Activated CD4-positive, alpha-beta T cell treated with anti-CD3 and anti-CD28 coated beads, Interleukin-2, amount 10 ng/mL, durations not matched to agents 24 days and 14 days (primary cell): Measurements from ENCODE around the gene CCDC9. TPM values are rescaled to one million over a fixed set of nuclear protein-coding genes. Genes with fewer than 3 reads are reported as not detected.
A peak's percentile ranks its signal among the peaks of the same experiment; 100 is the strongest.

ENCODE experiments used
- DNase-seq: peaks from one replicate; pipeline ENCODE4 v3.0.0; 2022
- H3K27ac Mint-ChIP-seq: one replicate; pipeline ENCODE4 v1.8.0; 2022; ENCODE audit warnings: mild to moderate bottlenecking, mixed read lengths
- H3K27me3 Mint-ChIP-seq: one replicate; pipeline ENCODE4 v1.8.0; 2022; ENCODE audit warnings: mixed read lengths
- H3K36me3 Mint-ChIP-seq: one replicate; pipeline ENCODE4 v1.8.0; 2022; ENCODE audit warnings: low read depth, mild to moderate bottlenecking, mixed read lengths
- H3K4me1 Mint-ChIP-seq: one replicate; pipeline ENCODE4 v1.8.0; 2021; ENCODE audit warnings: mixed read lengths
- H3K4me3 Mint-ChIP-seq: one replicate; pipeline ENCODE4 v1.8.0; 2022; ENCODE audit warnings: mild to moderate bottlenecking, moderate library complexity, mixed read lengths
- H3K9me3 Mint-ChIP-seq: one replicate; pipeline ENCODE4 v1.8.0; 2021; ENCODE audit warnings: mixed read lengths
- intact Hi-C: fragments of 100-400 bp; cut with micrococcal nuclease; formaldehyde crosslinking; loops from one replicate; pipeline ENCODE4 v1.15.1; 2023
- total RNA-seq: library from RNA; stranded (reverse); gene quantifications from 2 replicates; pipeline ENCODE4 v1.2.3, GENCODE V29; 2022

The CCDC9 gene
- total RNA-seq = 40.6 and 44.6 TPM in 2 replicates

DNA sequence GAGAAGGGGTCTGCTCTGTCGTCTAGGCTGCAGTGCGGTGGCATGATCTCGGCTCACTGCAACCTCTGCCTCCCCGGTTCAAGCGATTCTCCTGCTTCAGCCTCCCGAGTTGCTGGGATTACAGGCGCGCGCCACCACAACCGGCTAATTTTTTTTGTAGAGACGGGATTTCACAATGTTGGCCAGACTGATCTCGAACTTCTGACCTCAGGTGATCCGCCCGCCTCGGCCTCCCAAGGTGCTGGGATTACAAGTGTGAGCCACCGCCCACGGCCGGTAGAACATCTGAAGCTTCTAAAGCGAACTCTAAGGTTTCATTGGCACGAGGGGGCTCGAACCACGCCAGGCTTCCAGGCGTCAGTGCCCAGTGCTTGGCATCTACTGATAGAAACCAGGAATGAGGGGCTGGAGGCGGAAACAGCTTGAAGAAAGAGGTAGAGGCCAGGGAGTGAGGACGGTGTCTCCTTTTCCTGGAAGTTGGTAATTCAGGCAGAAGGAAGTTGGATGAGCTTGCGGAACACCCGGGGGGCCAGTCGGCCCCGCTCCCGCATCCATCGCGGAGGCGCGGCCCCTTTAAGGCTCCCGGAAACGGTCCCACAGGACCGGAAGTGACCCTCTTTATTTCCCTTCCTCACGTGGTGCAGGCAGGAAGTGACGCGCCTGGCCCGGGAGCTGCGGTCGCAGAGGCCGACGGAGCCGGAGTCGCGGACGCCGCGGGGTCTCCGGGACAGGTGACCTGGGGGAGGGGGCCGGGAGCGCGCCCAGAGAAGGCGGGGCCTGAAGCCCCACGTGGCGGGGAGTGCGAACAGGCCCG is at the start of gene CCDC9:
CCDC9 (plus strand) TSS at position 647 of the 814 bp plus-strand sequence. CDS start 1,876 bp downstream, outside the sequence.
- intact Hi-C loops = loop anchor here (2.0 kb wide), 3 partner anchors 29 to 395 kb away; partner anchors contain the start of genes ARHGAP35 and TMEM160
- Mint-ChIP-seq H3K36me3 (peaks cover 34% of the 10 kb centered on the region), H3K4me1 (peaks cover 39% of the 10 kb centered on the region), H3K9me3 (no peaks in the 10 kb centered on the region), H3K27me3 (peaks cover 2% of the 10 kb centered on the region), H3K4me3 (peak within 1 kb of the TSS; percentile 96), H3K27ac (peak within 1 kb of the TSS; percentile 94)
- DNase-seq = peak; percentile 98

DNA sequence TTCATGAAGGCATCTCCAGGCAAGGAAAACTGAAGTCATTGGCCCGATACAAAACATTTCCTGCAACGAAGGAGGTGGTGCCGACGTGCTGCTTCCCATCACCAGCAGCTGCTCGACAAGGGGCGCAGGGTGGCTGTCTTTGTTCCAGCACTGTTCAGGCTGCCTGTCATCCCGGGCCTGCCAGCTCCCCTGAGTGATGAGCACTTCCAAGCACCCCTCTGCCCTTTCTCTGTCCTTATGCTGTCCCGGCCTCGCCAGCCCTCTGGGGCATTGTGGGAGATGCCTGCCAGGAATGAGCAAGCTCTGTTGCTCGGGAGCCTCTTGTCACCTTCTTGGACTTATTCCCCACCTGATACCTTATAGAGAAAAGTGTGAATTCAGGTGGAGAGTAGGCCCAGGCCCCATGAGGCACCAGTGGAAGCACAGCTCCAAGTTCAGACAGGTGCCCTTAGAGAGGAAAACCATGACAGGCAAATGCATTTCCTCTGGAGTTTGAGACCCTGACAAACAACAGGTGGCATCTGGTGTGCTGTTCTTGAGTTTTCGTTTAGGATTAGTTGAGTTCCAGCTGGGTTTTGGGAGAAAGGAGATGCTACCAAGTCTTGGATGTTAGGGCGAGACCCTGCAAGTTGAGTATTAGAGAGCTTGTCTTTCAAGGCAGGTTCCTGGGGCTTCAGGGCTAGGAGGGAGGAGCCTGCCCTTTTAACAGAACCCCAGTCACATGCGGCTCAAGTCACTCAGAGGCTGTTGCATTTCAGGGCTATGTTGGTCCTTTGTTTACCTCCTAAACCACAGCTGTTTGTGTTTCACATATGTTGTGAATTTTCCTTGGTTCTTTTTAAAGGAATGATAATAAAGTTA is 46.8 kb upstream of the CCDC9 start:
- Mint-ChIP-seq H3K4me1 (peaks cover 8% of the 10 kb centered on the region), H3K27ac (peak overlapping the region; percentile 49), H3K36me3 (peaks cover 46% of the 10 kb centered on the region), H3K27me3 (no peaks in the 10 kb centered on the region), H3K4me3 (no peak overlapping the region), H3K9me3 (no peaks in the 10 kb centered on the region)
- intact Hi-C loops = loop anchor here (1.0 to 2.0 kb wide), 3 partner anchors 21 to 60 kb away; partner anchors contain the start of gene BBC3
- DNase-seq = no peak

DNA sequence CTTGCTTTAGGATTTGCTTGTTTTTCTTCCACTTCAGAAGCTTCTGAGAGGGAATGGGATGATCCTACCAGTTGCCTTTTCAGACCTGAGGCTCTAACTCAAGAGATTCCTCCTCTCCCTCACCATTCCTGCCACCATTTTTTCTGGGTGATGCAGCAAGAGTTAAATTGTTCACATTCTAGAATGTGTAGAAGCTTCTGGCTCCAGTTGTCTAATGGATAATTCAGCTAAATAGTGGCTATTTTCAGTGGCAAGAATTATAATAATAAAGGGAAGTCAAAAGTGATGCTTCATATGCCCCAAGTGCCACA is 46.2 kb upstream of the CCDC9 start:
- Mint-ChIP-seq H3K27me3 (no peaks in the 10 kb centered on the region), H3K4me3 (no peak overlapping the region), H3K9me3 (no peaks in the 10 kb centered on the region), H3K36me3 (peaks cover 40% of the 10 kb centered on the region), H3K27ac (no peak overlapping the region), H3K4me1 (peaks cover 8% of the 10 kb centered on the region)
- no peak for DNase-seq
- intact Hi-C loops = loop anchor here (1.0 to 2.0 kb wide), 3 partner anchors 21 to 61 kb away; partner anchors contain the start of gene BBC3

DNA sequence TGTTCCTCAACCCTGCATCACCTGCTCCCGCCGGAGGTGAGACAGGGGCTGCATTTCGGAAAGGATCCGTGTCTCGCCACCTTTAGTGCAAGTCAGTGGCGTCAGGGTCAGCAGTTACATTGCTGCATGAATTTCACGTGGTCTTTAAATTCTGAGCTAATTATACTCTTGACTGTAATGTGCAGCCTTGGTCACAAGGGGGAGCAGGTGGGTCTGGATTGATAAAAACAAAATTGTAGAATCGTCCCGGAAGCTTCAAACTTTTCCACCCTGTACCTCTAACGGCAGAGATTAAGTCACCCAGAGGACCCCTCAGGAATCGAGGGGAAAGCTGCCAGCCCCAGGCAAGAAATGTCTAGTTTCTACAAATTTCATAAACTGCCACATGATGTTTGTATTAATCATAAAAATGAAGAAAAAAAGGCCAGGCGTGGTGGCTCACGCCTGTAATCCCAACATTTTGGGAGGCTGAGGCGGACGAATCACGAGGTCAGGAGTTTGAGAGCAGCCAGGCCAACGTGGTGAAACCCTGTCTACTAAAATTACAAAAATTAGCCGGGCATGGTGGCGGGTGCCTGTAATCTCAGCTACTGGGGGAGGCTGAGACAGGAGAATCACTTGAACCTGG is 45.5 kb upstream of the CCDC9 start:
- peak; percentile 94 for DNase-seq
- H3K27ac Mint-ChIP-seq = peak overlapping the region; percentile 61
- H3K4me3 Mint-ChIP-seq = no peak overlapping the region
- peaks cover 8% of the 10 kb centered on the region for H3K4me1 Mint-ChIP-seq
- H3K36me3 Mint-ChIP-seq = peaks cover 37% of the 10 kb centered on the region
- H3K9me3 Mint-ChIP-seq = no peaks in the 10 kb centered on the region
- no peaks in the 10 kb centered on the region for H3K27me3 Mint-ChIP-seq
- intact Hi-C loops = loop anchor here (1.0 to 2.0 kb wide), 3 partner anchors 20 to 62 kb away; partner anchors contain the start of gene BBC3

DNA sequence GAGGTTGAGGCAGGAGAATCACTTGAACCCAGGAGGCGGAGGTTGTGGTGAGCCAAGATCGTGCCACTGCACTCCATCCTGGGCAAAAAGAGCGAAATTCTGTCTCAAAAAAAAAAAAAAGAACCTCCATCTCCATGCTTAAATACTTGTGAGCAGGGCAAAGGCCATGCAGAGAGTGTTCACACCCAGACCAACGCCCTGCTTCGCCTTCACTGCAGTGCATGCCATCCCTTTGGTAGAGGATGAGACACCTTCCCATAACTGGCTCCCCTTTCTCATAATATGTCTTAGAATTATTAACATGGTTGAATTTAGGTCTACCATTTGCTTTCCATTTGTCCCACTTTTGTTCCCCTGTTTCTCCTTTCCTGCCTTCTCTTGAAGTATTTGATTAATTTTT is 40.7 kb upstream of the CCDC9 start:
- Mint-ChIP-seq H3K9me3 (no peaks in the 10 kb centered on the region), H3K36me3 (peaks cover 12% of the 10 kb centered on the region), H3K4me3 (no peak overlapping the region), H3K27ac (no peak overlapping the region), H3K27me3 (no peaks in the 10 kb centered on the region), H3K4me1 (peaks cover 3% of the 10 kb centered on the region)
- no peak for DNase-seq
- intact Hi-C loops = no loop called here

DNA sequence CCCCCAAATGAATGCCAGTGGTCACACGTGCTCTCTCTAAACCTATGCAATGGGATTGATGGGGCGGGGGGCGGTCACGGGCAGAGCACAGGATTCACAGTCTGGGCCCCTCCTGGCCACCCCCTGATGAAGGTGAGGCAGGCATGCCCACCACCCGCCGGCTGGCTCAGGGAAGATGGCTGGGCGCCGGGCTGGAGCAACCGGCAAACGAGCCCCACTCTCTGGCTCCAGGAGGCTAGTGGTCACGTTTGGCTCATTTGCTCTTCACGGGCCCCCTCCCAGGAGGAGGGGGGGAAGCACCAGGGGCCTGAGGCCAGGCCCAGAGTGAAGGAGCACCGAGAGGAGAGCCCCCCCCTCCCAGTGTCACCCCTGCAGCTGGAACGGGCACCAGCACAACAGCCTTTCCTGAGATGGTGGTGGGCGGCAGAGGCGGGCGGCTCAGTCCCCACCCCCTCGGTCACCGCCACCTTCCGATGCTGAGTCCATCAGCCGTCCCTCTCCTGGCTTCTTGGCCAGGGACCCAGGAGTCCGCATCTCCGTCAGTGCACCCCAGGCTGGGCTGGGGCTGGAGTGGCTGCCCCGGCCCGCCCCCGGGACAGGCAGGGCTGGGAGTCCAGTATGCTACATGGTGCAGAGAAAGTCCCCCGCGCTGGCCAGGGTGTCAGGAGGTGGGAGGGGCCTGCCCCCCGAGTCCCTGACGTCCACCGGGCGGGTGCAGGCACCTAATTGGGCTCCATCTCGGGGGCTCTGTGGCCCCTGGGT is 35.1 kb upstream of the CCDC9 start:
- H3K4me3 Mint-ChIP-seq = no peak overlapping the region
- no peak overlapping the region for H3K27ac Mint-ChIP-seq
- H3K4me1 Mint-ChIP-seq = peaks cover 6% of the 10 kb centered on the region
- H3K9me3 Mint-ChIP-seq = no peaks in the 10 kb centered on the region
- intact Hi-C loops = no loop called here
- H3K36me3 Mint-ChIP-seq = peaks cover 24% of the 10 kb centered on the region
- H3K27me3 Mint-ChIP-seq = no peaks in the 10 kb centered on the region
- no peak for DNase-seq

DNA sequence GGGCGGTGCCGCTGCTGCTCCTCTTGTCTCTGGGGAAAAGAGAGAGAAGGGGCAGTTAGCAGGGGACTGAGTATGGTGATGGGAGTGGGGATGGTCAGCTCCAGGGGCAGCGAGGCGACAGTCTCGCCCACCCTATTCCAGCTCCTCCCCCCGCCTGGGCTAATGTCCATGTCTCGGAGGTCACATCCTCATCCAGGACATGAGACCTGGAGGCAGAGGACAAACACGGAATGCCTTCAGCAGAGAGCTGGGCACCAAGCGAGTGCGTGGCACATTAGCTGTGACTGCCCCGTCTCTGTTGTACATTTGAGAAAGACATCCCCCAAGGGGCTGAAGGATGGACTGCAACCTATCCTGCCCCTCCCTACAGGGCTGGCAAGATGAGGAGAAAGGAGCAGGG is 34.4 kb upstream of the CCDC9 start:
- intact Hi-C loops = no loop called here
- H3K36me3 Mint-ChIP-seq = peaks cover 27% of the 10 kb centered on the region
- no peaks in the 10 kb centered on the region for H3K9me3 Mint-ChIP-seq
- peaks cover 7% of the 10 kb centered on the region for H3K4me1 Mint-ChIP-seq
- no peak overlapping the region for H3K4me3 Mint-ChIP-seq
- DNase-seq = no peak
- H3K27me3 Mint-ChIP-seq = no peaks in the 10 kb centered on the region
- H3K27ac Mint-ChIP-seq = no peak overlapping the region

DNA sequence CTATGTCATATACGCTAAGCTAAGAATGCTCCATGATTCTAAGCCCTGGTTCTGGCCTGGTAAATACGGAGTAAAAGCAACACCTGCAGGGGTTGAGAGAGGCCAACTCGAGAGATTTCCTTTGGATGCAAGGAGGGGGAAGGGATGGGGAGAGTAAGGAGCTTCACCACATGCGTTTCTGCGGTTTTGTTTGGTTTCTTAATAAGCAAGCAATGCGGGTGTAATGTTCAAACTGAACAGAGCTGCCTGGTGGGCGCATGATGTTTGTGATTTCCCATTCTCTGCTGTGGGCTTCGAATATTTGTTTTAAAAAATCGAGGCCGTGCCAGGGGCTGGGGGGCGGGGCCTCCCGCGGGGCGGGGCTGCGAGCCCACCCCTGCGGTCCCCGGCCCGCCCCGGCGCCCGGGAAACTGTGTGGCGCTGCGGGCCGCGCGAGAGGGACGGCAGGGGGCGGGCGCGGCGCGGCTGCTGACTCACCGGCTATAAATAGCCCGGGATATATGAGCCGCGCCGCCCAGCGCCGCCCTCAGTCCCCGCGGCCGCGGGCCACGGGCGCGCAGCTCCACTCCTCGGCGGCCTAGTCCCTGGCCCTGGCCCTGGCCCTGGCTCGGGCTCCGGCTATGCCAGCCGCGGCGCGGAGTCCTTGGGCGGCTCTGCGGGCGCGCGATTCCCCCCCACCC is 30.4 kb upstream of the CCDC9 start:
- H3K36me3 Mint-ChIP-seq = peaks cover 24% of the 10 kb centered on the region
- no peaks in the 10 kb centered on the region for H3K9me3 Mint-ChIP-seq
- intact Hi-C loops = loop anchor here (1.0 to 5.0 kb wide), 4 partner anchors 31 to 94 kb away; partner anchors contain the start of genes CCDC9 and SAE1
- peaks cover 13% of the 10 kb centered on the region for H3K4me1 Mint-ChIP-seq
- no peaks in the 10 kb centered on the region for H3K27me3 Mint-ChIP-seq
- peak; percentile 96 for DNase-seq
- peak overlapping the region; percentile 88 for H3K4me3 Mint-ChIP-seq
- peak overlapping the region; percentile 92 for H3K27ac Mint-ChIP-seq

DNA sequence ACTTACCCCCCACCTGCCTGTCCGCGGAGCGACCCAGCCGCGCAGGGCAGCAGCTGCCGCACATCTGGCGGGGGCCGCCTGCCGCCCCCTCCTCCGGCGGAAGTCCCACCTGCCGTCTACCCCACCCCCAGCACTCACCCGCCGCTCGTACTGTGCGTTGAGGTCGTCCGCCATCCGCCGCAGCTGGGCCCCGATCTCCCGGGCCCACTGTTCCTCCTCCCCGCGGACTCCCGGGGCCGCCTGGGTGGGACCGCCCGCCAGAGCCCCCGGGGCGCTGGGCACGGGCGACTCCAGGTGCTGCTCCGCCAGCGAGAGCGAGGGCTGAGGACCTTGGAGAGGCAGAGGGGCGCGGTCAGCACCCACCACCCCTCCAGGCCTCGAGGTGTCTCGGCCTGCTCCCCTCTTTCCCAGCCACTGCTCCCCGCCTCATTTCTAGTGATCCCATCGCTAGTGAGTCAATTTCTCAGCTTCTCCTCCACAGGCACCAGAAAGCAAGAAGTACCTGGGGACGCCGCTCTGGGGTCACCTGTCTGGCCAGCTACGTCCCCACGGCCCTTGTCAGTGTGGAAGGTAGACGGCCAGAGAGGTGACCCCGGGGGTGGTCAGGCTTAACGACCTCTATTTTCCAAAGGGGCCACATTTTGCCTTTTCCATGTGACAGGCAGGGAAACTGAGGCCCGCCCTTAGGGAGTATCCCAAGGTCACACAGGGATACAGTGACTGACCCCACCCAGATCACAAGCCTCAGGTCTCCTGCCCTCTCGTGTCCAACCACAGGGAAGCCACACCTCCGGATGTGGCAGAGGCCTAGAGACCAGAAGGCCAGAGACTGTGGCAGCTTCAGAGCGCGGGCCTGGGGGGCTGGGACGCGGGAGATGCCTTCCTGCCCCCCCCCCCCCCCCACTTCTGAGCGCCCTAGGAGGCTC is 29.6 kb upstream of the CCDC9 start:
- Mint-ChIP-seq H3K9me3 (no peaks in the 10 kb centered on the region), H3K27ac (peak overlapping the region; percentile 92), H3K4me1 (peaks cover 18% of the 10 kb centered on the region), H3K36me3 (peaks cover 21% of the 10 kb centered on the region), H3K4me3 (peak overlapping the region; percentile 88), H3K27me3 (no peaks in the 10 kb centered on the region)
- DNase-seq = peak; percentile 93
- intact Hi-C loops = loop anchor here (1.0 to 5.0 kb wide), 5 partner anchors 30 to 94 kb away; partner anchors contain the start of genes CCDC9 and SAE1

DNA sequence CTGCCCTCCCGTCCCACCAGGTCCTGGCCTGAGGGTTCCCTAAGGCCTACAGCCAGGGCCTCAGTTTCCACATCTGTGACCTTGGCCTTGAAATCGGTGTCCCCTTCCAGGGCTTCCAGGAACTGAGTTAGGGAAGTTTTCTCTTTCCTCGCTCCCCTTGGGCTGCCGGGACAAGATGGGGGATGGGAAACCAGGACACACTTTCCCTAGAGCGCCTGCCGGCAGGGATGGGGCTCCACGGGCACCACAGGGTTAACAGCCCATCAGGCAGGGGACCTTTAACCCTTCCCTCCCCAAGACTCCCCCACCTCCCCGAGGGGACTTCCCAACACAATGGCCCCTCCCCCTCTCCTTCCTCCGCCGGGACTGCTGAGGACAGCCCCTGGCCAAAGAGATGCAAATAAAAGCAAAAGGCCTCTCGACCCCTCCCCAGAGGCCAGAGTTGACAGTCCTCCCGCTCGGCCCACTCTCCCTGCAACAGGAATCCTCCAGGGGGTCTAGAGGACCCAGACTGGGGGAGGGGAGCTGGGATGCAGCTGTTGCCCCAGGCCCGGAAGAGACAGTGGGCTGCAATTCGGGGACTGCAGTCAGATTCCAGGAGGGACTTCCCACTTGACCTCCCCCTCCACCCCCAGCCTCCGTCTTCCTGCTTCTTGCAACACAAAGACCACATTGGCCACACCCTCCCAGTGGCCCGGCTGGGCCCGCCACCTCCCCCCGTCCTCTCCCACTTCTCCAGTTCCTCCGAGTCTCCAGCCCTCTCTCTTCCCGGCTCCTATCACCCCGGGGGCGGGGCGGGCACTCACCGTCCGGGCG is 28.8 kb upstream of the CCDC9 start:
- intact Hi-C loops = loop anchor here (1.0 to 5.0 kb wide), 4 partner anchors 29 to 95 kb away; partner anchors contain the start of genes CCDC9 and SAE1
- peak; percentile 90 for DNase-seq
- Mint-ChIP-seq H3K9me3 (no peaks in the 10 kb centered on the region), H3K27me3 (no peaks in the 10 kb centered on the region), H3K4me3 (peak overlapping the region; percentile 88), H3K27ac (peak overlapping the region; percentile 92), H3K36me3 (peaks cover 14% of the 10 kb centered on the region), H3K4me1 (peaks cover 25% of the 10 kb centered on the region)
